CD4-positive, alpha-beta T cell treated with Interferon alpha-2 for 1 hour (primary cell): ENCODE results near the gene NMRAL1.
A peak's percentile ranks its signal among the peaks of the same experiment; 100 is the strongest.

Experiments
- DNase-seq, 2 donors: peaks; one replicate each; pipeline ENCODE4 v3.0.0-alpha.2; 2020 to 2022

NMRAL1 gene

GRCh38 chr16:4420505-4421105 is 53.8 kb downstream of the NMRAL1 start:
- no peak for DNase-seq

GRCh38 chr16:4419402-4419959 is 54.9 kb downstream of the NMRAL1 start:
- no peak for DNase-seq

GRCh38 chr16:4416200-4417032 is 58.0 kb downstream of the NMRAL1 start, which contains the start of gene CORO7:
Gene CORO7 (minus strand): TSS chr16:4416596. CDS start chr16:4416518, 78 bp downstream.
- DNase-seq = peak; percentile 98 to 99

GRCh38 chr16:4415538-4416199 is 58.8 kb downstream of the NMRAL1 start:
- DNase-seq = peak; percentile 65 to 80

GRCh38 chr16:4414187-4414917 is 60.1 kb downstream of the NMRAL1 start:
- DNase-seq = peak; percentile 79 to 92

- DNase-seq = no peak
These were observed 61.6 kb downstream of the NMRAL1 start for GRCh38 chr16:4412854-4413253.

GRCh38 chr16:4412159-4412558 is 62.3 kb downstream of the NMRAL1 start:
- DNase-seq = no peak
